Cardiac septum (tissue), 1 donor: ENCODE data around the gene TP53I13. TPM values are rescaled to one million over a fixed set of nuclear protein-coding genes. Genes with fewer than 3 reads are reported as not detected.

Source experiments
- DNase-seq: peaks from one replicate; pipeline ENCODE4 v3.0.0-alpha.2; 2020; ENCODE audit warnings: low spot score
- intact Hi-C: fragments of 100-400 bp; cut with DNase I; formaldehyde crosslinking; loops from one replicate; pipeline ENCODE4 v1.14.0; 2022
- total RNA-seq: library from RNA; stranded (reverse); fragmentation: NEBNext Ultra II Directional; extraction: Animal tissue kit (Norgen Biotek cat#: 25700); gene quantifications from one replicate; pipeline ENCODE4 v1.2.1, GENCODE V29; 2021
- donor health status: DM: no; HTN: no; CAD: no.

The TP53I13 gene
- total RNA-seq, 1 donor from 2014 or later = 31.9 TPM

- DNase-seq = no peak
- intact Hi-C loops = loop anchor here (5.0 kb wide), 1 partner anchor 141 kb away; no protein-coding TSS in a partner anchor
Measured at GRCh38 chr17:29620779-29621500, 52.4 kb downstream of the TP53I13 start.

GRCh38 chr17:29621751-29622194, 53.3 kb downstream of the TP53I13 start:
- no peak for DNase-seq
- intact Hi-C loops = loop anchor here (2.0 to 5.0 kb wide), 2 partner anchors 21 to 141 kb away; no protein-coding TSS in a partner anchor

Other genes starting within 250 kb of the TP53I13 start
- 64.8 TPM for gene TAOK1, start 178.3 kb upstream of the TP53I13 start, total RNA-seq
- 5.8 TPM for gene ABHD15, start 1.7 kb upstream of the TP53I13 start, total RNA-seq
- gene GIT1, start 20.9 kb downstream of the TP53I13 start, total RNA-seq = 36.2 TPM
- gene ANKRD13B, start 24.4 kb downstream of the TP53I13 start, total RNA-seq = 8.1 TPM
- 128 TPM for gene CORO6, start 54.2 kb downstream of the TP53I13 start, total RNA-seq